Activated T-helper 17 cell treated with anti-CD3 and anti-CD28 coated beads, Interleukin-2, amount 50 U/mL, for 72 hours (primary cell): ENCODE measurements around the gene GOLGA5. TPM values are rescaled to one million over a fixed set of nuclear protein-coding genes. Genes with fewer than 3 reads are reported as not detected.

ENCODE experiments used
- ATAC-seq: fragments of 150-1000 bp; cut with Tn5 transposase; replicated peaks from 2 replicates; pipeline ENCODE4 v1.10.0; 2021; ENCODE audit warnings: mild to moderate bottlenecking, moderate library complexity
- H3K27ac Mint-ChIP-seq: one replicate; pipeline ENCODE4 v1.8.0; 2022; ENCODE audit warnings: mixed read lengths
- H3K27me3 Mint-ChIP-seq: one replicate; pipeline ENCODE4 v1.8.0; 2022; ENCODE audit warnings: mixed read lengths
- H3K36me3 Mint-ChIP-seq: one replicate; pipeline ENCODE4 v1.8.0; 2022; ENCODE audit warnings: low read depth, mild to moderate bottlenecking, mixed read lengths
- H3K4me1 Mint-ChIP-seq: one replicate; pipeline ENCODE4 v1.8.0; 2022; ENCODE audit warnings: mixed read lengths
- H3K4me3 Mint-ChIP-seq: one replicate; pipeline ENCODE4 v1.8.0; 2022; ENCODE audit warnings: mild to moderate bottlenecking, mixed read lengths
- H3K9me3 Mint-ChIP-seq: one replicate; pipeline ENCODE4 v1.8.0; 2022; ENCODE audit warnings: mixed read lengths
- total RNA-seq, 2 donors: library from RNA; stranded (reverse); gene quantifications; one replicate each; pipeline ENCODE4 v1.2.3, GENCODE V29; 2022

GOLGA5 gene
- total RNA-seq, 2 donors from 2014 or later = 18.8 to 19.5 TPM

DNA sequence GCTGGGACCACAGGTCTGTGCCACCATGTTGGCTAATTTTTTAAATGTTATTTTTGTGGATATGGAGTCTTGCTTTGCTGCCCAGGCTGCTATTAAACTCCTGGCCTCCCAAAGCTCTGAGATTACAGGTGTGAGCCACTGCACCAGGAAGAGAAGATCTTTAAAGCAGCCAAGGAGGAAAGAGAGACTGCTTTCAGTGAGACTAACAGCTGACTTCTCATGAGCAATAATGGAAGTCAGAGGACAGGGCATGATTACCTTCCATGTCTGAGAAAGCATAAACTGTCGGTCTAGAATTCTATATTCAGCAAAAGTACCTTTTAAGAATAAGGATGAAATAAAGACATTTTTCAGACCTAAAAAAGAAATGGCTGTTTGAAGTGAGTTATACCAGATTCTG lies 71.6 kb downstream of the GOLGA5 start:
- no peak for ATAC-seq
- H3K4me3 Mint-ChIP-seq = no peak overlapping the region
- no peaks in the 10 kb centered on the region for H3K9me3 Mint-ChIP-seq
- H3K4me1 Mint-ChIP-seq = no peaks in the 10 kb centered on the region
- H3K36me3 Mint-ChIP-seq = no peaks in the 10 kb centered on the region
- H3K27ac Mint-ChIP-seq = no peak overlapping the region
- peaks cover 18% of the 10 kb centered on the region for H3K27me3 Mint-ChIP-seq

DNA sequence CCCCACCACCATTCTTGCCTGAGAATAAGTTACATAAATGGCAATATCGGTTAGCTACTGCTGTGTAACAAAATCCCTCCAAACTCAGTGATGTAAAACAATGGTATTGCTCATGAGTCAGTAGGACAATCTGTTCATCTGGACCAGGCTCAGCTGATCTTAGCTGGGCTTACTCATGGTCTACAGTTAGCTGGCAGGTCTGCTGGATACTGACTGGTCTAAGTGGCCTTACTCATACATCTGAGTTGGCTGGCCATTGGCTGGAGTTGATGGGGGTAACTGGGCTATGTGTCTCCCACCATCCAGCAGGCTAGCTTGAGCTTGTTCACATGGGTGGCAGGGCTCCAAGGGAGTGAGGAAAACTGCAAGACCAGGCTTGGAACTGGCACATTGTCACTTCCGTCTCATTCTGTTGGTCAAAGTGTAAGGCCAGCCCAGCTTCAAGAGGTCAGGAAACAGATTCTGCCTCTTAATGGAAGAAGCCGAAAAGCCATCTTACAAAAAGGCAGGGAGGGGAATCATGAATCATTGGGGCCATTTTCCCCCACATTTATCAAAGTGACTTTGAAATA lies 72.2 kb downstream of the GOLGA5 start:
- Mint-ChIP-seq H3K27me3 (peaks cover 13% of the 10 kb centered on the region), H3K4me1 (no peaks in the 10 kb centered on the region), H3K27ac (no peak overlapping the region), H3K9me3 (no peaks in the 10 kb centered on the region), H3K4me3 (no peak overlapping the region), H3K36me3 (no peaks in the 10 kb centered on the region)
- no peak for ATAC-seq

DNA sequence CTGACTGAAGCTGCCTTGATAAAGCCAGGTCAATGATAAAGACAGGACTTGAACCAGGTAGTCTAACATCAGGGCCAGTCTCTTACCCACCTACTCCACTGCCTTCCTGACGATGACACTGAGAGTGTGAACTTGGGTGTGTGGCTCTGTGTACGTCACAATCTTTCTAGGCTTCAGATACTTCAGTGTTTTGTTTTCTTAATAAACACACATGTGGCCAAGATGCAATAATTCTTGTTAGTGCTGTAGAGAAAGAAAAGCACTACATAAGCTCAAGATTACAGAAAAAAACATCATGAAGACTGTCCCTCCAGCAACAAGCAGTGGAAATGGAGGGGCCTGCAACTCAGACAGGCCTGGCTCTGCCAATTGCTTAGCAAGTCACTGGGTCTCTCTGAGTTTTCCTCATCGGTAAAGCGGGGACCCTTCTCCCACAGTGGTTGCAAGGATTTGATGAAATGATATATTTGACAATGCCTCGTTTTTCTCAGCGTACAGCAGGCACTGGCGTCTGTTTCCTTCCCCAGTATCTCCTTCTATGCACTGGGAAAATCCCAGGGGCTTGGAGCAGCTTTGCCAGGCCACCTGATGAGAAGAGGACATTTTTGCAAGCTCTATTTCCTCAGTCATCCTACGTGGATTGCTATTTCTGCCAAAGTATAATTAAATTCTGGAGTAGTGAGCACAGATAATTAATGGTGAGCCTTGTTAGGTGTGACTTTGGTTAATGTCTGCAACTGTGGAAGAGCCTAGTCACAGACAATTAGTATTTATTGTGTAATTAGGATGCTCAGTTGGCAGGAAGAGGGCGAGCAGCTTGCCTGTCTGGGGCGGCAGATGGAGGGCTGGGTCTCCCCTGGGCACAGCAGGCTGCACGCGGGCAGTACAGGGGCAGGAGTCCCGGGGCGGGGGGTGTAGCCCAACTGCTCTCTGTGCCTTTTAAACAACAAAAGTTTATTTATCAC lies 73.1 kb downstream of the GOLGA5 start:
- ATAC-seq = no peak
- Mint-ChIP-seq H3K27me3 (peaks cover 13% of the 10 kb centered on the region), H3K4me1 (no peaks in the 10 kb centered on the region), H3K9me3 (no peaks in the 10 kb centered on the region), H3K27ac (no peak overlapping the region), H3K36me3 (no peaks in the 10 kb centered on the region), H3K4me3 (no peak overlapping the region)

DNA sequence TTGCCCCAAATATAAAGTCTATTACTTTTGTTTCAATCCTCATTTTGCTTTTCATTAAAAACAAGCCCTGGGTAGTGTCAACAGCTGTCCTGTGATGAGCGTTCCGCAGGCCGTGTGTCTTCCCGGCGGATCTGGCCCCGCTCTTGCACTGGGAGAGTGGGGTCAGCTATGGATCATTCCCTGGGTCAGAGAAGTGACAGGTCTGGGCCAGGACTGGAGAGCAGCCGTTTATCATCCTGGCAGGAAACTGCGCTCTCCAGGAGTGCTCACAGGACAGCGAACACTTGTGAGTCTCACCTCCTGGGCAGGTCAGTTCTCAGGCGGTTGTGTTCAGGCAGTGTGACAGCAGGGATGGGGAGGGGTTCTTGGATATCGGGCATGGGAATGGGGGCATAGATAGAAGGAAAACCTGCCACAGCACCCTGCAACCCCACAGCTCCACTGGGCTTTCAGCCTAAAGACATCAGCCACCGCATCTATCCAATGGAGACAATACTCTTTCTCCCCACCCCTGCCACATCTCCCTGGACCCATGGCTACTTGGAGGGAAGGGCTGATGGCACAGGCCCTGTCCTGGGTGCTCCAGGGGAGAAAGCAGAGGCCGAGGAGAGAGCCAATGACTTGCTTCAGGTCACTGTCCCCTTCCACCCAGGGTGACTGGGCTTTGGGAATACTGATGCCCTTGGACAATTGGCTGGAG lies 81.0 kb downstream of the GOLGA5 start:
- Mint-ChIP-seq H3K27me3 (peaks cover 33% of the 10 kb centered on the region), H3K9me3 (no peaks in the 10 kb centered on the region), H3K4me3 (no peak overlapping the region), H3K27ac (no peak overlapping the region), H3K4me1 (no peaks in the 10 kb centered on the region), H3K36me3 (no peaks in the 10 kb centered on the region)
- no peak for ATAC-seq

DNA sequence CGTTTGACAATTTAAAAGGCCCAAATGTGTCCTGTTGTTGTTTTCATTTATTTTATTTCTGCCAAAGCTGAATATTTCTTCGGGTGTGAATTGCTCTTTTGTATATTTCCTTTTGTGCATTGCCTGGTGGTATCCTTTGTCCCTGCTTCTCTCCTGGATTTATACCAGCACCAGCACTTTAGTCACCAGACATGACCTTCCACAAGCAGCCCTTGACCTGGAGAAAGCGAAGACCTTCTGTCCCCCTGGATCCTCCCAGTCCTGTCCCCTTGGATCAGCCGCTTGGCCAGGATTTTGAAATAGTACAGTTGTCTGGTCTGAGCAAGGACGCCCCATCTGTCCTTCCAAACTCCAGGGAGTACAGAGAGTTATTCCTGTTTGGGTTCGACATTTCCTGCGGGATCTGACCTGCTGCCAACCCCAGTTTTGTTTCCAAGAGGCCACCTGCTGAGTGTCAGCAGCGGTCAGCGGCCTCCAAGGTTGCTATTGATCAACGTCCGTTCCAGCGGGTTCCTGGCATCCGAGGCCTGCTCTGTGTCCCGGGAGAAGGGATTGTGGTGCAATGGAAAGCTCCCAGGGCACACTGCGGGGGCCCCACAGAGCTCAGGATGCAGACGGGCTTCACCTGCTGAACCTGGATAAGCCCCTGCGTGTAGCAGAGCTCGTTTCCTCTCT lies 83.8 kb downstream of the GOLGA5 start:
- no peak overlapping the region for H3K4me3 Mint-ChIP-seq
- ATAC-seq = no peak
- H3K4me1 Mint-ChIP-seq = no peaks in the 10 kb centered on the region
- H3K36me3 Mint-ChIP-seq = no peaks in the 10 kb centered on the region
- H3K9me3 Mint-ChIP-seq = no peaks in the 10 kb centered on the region
- no peak overlapping the region for H3K27ac Mint-ChIP-seq
- H3K27me3 Mint-ChIP-seq = peaks cover 46% of the 10 kb centered on the region

DNA sequence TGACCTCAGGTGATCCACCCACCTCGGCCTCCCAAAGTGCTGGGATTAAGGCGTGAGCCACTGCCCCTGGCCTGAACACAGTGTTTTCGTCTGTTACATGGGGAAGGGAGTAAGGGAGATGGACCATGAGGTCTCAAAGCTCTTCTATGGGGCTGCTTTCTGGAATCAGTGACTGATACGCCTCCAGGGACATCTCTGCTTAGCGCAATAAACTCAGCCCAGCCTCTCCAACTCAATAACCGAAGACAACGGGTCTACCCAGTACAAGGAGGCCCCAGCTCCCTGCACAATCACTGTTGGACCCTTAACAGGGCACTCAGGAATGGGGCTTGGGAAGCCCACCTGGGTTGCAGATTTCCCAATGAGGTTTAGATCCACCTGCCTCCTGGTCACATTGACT lies 86.2 kb downstream of the GOLGA5 start:
- no peaks in the 10 kb centered on the region for H3K9me3 Mint-ChIP-seq
- H3K4me3 Mint-ChIP-seq = no peak overlapping the region
- no peak overlapping the region for H3K27ac Mint-ChIP-seq
- no peaks in the 10 kb centered on the region for H3K4me1 Mint-ChIP-seq
- peaks cover 48% of the 10 kb centered on the region for H3K27me3 Mint-ChIP-seq
- H3K36me3 Mint-ChIP-seq = no peaks in the 10 kb centered on the region
- no peak for ATAC-seq

DNA sequence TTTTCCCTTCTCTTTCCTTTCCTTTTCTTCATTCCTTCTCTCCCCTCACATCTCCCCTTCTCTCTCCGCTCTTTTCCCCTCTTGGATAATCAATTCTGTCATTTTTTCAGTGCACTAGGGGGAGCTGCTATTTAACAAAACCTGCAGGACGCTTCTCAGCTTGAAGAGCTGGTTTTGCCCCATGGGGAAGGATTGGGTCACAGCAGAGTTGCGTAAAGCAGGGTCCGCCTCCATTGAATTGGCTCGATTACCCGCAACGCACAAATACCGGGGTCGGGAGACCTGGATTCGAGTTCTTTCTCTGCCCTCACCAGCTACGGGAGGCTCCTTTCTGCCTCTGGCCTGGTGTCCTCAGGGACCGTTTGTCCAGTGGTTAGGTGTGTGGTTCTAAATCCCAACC lies 86.7 kb downstream of the GOLGA5 start:
- no peak overlapping the region for H3K27ac Mint-ChIP-seq
- H3K9me3 Mint-ChIP-seq = no peaks in the 10 kb centered on the region
- peaks cover 53% of the 10 kb centered on the region for H3K27me3 Mint-ChIP-seq
- ATAC-seq = no peak
- H3K4me3 Mint-ChIP-seq = no peak overlapping the region
- no peaks in the 10 kb centered on the region for H3K36me3 Mint-ChIP-seq
- no peaks in the 10 kb centered on the region for H3K4me1 Mint-ChIP-seq

DNA sequence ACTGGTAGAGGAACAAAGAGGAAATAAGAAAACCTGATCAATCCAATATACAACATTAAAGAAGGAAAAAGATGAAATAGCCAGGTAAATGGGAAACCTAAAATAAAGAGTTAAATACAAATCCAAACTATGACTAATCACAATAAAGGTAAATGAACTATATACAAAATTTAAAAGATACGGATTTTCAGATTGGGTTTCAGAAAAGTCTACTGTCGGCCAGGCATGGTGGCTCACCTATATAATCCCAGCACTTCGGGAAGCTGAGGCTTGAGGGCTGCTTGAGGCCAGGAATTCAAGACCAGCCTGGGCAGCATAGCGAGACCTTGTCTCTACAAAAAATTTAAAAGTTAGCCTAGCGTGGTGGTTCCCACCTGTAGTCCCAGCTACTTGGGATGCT lies 89.0 kb downstream of the GOLGA5 start:
- H3K4me1 Mint-ChIP-seq = no peaks in the 10 kb centered on the region
- H3K36me3 Mint-ChIP-seq = no peaks in the 10 kb centered on the region

DNA sequence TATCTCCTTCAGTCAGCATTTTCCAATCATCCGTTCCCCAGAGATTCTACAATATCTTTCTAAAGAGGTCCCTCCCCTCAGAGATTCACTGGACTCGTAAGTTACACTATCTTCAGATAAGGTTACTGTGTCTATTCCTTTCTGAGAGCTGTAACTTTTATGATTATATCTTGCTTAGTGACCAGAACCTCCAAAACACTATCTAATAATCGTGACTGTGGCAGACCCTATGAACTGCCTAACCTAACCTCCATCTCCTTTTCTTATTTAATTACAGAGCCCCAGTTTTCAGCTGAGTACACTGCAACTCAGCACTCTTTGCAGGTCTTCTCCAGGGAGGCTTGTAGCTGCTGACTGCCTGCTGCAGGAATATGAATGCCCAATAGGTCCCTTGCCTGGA lies 90.3 kb downstream of the GOLGA5 start:
- Mint-ChIP-seq H3K36me3 (no peaks in the 10 kb centered on the region), H3K9me3 (peaks cover 4% of the 10 kb centered on the region)

More for the DNA sequence above, 89.0 kb downstream of the GOLGA5 start:
- no peak for ATAC-seq
- Mint-ChIP-seq H3K4me3 (no peak overlapping the region), H3K9me3 (peaks cover 4% of the 10 kb centered on the region), H3K27ac (no peak overlapping the region), H3K27me3 (peaks cover 47% of the 10 kb centered on the region)

DNA sequence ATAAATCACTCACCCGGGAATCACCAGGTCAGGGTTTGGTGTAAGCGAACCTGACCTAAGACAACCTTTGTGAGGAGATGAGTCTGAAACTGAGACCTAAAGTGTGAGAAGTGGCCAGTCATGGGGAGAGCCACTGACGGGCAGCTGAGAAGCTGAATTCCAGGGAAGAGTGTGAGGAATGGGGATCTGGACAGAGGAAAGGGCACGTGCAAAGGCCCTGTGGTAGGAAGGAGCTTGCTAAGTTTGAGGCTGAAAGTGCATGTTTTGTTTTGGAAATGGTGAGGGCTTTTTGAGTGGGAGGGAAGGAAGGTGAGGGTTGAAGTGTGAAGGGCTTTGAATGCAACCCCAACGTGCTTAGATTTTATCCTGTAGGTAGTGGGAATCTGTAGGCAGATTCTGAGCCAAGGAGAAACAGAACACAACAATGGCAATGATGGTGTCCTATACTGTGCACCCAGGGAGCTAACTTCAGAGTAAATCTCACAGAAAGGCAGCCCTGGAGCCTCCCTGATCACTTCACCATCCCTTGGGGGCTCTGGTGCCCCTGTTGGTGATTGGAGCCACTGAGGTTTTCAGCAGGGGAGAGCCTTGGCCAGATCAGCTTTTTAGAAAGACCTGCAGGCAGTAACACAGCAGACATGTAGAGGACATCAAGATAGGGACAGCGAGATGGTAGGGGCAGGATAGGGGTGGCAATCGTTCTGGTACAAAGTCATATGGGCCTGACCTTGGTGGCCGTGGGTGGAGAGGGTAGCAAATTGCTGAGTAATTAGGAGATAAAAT lies 91.4 kb downstream of the GOLGA5 start:
- Mint-ChIP-seq H3K27me3 (peaks cover 46% of the 10 kb centered on the region), H3K4me3 (no peak overlapping the region), H3K4me1 (no peaks in the 10 kb centered on the region), H3K27ac (no peak overlapping the region), H3K9me3 (peaks cover 4% of the 10 kb centered on the region), H3K36me3 (no peaks in the 10 kb centered on the region)
- ATAC-seq = no peak

More for the DNA sequence above, 90.3 kb downstream of the GOLGA5 start:
- Mint-ChIP-seq H3K4me3 (no peak overlapping the region), H3K4me1 (no peaks in the 10 kb centered on the region), H3K27me3 (peaks cover 49% of the 10 kb centered on the region), H3K27ac (no peak overlapping the region)
- ATAC-seq = no peak

DNA sequence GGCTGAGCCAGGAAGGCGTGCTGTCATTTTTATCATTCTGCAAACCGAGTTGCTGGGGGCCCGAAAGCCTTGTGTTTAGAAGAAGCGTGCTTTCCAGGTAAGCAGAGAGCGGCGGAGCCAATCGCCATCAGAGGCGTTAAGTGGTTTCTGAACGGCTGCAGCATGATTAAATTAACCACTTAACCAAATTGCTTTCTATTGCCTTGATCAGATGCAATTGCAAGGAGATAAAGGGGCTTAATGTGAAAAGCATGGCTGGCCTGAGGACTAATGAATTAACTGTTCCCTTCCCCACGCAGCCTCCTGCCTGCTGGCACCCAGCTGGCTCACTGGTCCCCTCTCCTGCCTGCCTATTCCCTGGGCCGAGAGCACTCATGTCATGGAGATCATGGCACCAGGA lies 92.2 kb downstream of the GOLGA5 start:
- H3K36me3 Mint-ChIP-seq = no peaks in the 10 kb centered on the region
- H3K9me3 Mint-ChIP-seq = peaks cover 4% of the 10 kb centered on the region
- no peak overlapping the region for H3K4me3 Mint-ChIP-seq
- H3K27ac Mint-ChIP-seq = no peak overlapping the region
- no peaks in the 10 kb centered on the region for H3K4me1 Mint-ChIP-seq
- ATAC-seq = no peak
- peaks cover 38% of the 10 kb centered on the region for H3K27me3 Mint-ChIP-seq

DNA sequence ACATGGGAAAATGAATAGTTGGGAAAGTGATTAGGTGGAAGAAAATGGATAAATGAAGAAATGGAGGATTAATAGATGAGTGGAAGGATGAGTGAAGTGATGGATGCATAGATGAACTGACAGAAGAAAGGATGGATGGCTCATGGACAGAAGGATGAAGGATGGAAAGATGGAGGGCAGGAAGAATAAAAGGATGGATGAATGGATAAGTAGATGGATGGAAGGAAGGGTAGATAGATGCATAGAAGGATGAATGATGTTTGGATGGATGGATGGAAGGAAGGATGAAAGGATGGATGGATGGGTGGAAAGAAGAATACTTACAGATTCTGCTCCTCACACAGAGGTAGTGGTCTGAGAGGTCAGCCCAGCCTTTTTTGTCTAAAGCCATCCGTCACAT lies 93.1 kb downstream of the GOLGA5 start:
- Mint-ChIP-seq H3K36me3 (no peaks in the 10 kb centered on the region), H3K27ac (no peak overlapping the region), H3K9me3 (peaks cover 4% of the 10 kb centered on the region), H3K4me1 (no peaks in the 10 kb centered on the region), H3K27me3 (peaks cover 33% of the 10 kb centered on the region), H3K4me3 (no peak overlapping the region)
- ATAC-seq = no peak

DNA sequence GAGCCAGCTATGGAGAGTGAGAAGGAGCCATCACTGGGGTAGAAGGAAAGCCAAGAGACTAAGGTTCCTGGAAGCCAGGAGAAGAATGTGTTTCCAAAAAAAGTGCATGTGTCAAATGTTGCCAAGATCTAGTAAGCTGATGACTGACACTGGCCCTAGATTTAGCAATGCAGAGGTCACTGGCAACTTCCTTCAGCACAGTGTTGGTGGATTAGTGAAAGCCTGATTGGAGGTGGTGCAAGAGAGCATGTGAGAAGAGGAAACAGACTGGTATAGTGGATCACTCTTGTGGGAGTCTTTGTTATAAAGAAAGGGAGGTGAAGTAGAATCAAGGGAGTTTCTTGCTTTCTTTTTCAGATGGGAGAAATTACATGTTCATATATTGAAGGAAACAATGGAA lies 94.8 kb downstream of the GOLGA5 start:
- Mint-ChIP-seq H3K9me3 (peaks cover 9% of the 10 kb centered on the region), H3K27ac (no peak overlapping the region), H3K36me3 (no peaks in the 10 kb centered on the region), H3K4me1 (no peaks in the 10 kb centered on the region), H3K27me3 (peaks cover 33% of the 10 kb centered on the region), H3K4me3 (no peak overlapping the region)
- ATAC-seq = no peak
